Mononuclear cell (primary cell): ENCODE data around the gene DNAAF8. TPM values are rescaled to one million over a fixed set of nuclear protein-coding genes. Genes with fewer than 3 reads are reported as not detected.

Experiments
- total RNA-seq: library from RNA; depleted of rRNA; stranded (reverse); fragments of >200 nt; gene quantifications from one replicate; pipeline ENCODE4 v1.2.3, GENCODE V29; 2012

Gene DNAAF8
- total RNA-seq, 1 donor = not detected

Other genes with a start within 250 kb of the DNAAF8 start
- gene CDIP1, start 195.8 kb upstream of the DNAAF8 start, total RNA-seq = 8.0 TPM
- 0.42 TPM for gene C16orf96, start 178.2 kb upstream of the DNAAF8 start, total RNA-seq
- gene UBALD1, start 119.6 kb upstream of the DNAAF8 start, total RNA-seq = 7.9 TPM
- gene MGRN1, start 109.7 kb upstream of the DNAAF8 start, total RNA-seq = 40.8 TPM
- gene NUDT16L1, start 41.0 kb upstream of the DNAAF8 start, total RNA-seq = 28.0 TPM
- gene ANKS3, start 266 bp upstream of the DNAAF8 start, total RNA-seq = 3.8 TPM
- 7.7 TPM for gene ZNF500, start 32.6 kb downstream of the DNAAF8 start, total RNA-seq
- gene SEPTIN12, start 53.8 kb downstream of the DNAAF8 start, total RNA-seq = not detected
- gene SMIM22, start 60.8 kb downstream of the DNAAF8 start, total RNA-seq = not detected
- gene ROGDI, start 68.1 kb downstream of the DNAAF8 start, total RNA-seq = 19.3 TPM
- 49.7 TPM for gene GLYR1, start 112.8 kb downstream of the DNAAF8 start, total RNA-seq
- 47.1 TPM for gene UBN1, start 112.9 kb downstream of the DNAAF8 start, total RNA-seq
- not detected for gene PPL, start 202.6 kb downstream of the DNAAF8 start, total RNA-seq
- gene SEC14L5, start 223.8 kb downstream of the DNAAF8 start, total RNA-seq = 1.6 TPM